ENCODE data around the gene CLEC1A. TPM values are rescaled to one million over a fixed set of nuclear protein-coding genes. Genes with fewer than 3 reads are reported as not detected.

The CLEC1A gene
- total RNA-seq, 1 donor from 2014 or later: 0.04 TPM

GRCh38 chr12:10067264-10067663, 31.5 kb downstream of the CLEC1A start:
- DNase-seq (ENCODE audit: low read depth): no peak
- Histone ChIP-seq H3K27me3 (ENCODE audit: control insufficient read depth, insufficient read depth, low read length) (no peaks in the 10 kb centered on the region), H3K36me3 (ENCODE audit: control insufficient read depth, insufficient read depth, low read length) (no peaks in the 10 kb centered on the region), H3K4me3 (ENCODE audit: low read depth, low read length) (no peak overlapping the region)
- TF ChIP-seq, protein P1, sequence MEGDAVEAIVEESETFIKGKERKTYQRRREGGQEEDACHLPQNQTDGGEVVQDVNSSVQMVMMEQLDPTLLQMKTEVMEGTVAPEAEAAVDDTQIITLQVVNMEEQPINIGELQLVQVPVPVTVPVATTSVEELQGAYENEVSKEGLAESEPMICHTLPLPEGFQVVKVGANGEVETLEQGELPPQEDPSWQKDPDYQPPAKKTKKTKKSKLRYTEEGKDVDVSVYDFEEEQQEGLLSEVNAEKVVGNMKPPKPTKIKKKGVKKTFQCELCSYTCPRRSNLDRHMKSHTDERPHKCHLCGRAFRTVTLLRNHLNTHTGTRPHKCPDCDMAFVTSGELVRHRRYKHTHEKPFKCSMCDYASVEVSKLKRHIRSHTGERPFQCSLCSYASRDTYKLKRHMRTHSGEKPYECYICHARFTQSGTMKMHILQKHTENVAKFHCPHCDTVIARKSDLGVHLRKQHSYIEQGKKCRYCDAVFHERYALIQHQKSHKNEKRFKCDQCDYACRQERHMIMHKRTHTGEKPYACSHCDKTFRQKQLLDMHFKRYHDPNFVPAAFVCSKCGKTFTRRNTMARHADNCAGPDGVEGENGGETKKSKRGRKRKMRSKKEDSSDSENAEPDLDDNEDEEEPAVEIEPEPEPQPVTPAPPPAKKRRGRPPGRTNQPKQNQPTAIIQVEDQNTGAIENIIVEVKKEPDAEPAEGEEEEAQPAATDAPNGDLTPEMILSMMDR (IDR thresholded peaks at IDR 0.05; ENCODE audit: insufficient read depth, low read length, poor library complexity, severe bottlenecking): no peak

- TF ChIP-seq, protein P1 (IDR thresholded peaks at IDR 0.05; ENCODE audit: insufficient read depth, low read length, poor library complexity, severe bottlenecking): no peak
- DNase-seq (ENCODE audit: low read depth): no peak
- Histone ChIP-seq H3K27me3 (ENCODE audit: control insufficient read depth, insufficient read depth, low read length) (no peaks in the 10 kb centered on the region), H3K36me3 (ENCODE audit: control insufficient read depth, insufficient read depth, low read length) (no peaks in the 10 kb centered on the region), H3K4me3 (ENCODE audit: low read depth, low read length) (no peak overlapping the region)
These were observed 33.5 kb downstream of the CLEC1A start for GRCh38 chr12:10065241-10065640.

GRCh38 chr12:10058387-10058786, 40.4 kb downstream of the CLEC1A start:
- TF ChIP-seq, protein P1 (IDR thresholded peaks at IDR 0.05; ENCODE audit: insufficient read depth, low read length, poor library complexity, severe bottlenecking): no peak
- Histone ChIP-seq H3K36me3 (ENCODE audit: control insufficient read depth, insufficient read depth, low read length) (no peaks in the 10 kb centered on the region), H3K27me3 (ENCODE audit: control insufficient read depth, insufficient read depth, low read length) (no peaks in the 10 kb centered on the region), H3K4me3 (ENCODE audit: low read depth, low read length) (no peak overlapping the region)
- DNase-seq (ENCODE audit: low read depth): no peak

- no peak overlapping the region for H3K4me3 ChIP-seq (ENCODE audit: low read depth, low read length)
- no peak for DNase-seq (ENCODE audit: low read depth)
- no peaks in the 10 kb centered on the region for H3K36me3 ChIP-seq (ENCODE audit: control insufficient read depth, insufficient read depth, low read length)
- H3K27me3 ChIP-seq (ENCODE audit: control insufficient read depth, insufficient read depth, low read length): no peaks in the 10 kb centered on the region
- TF ChIP-seq, protein P1 (IDR thresholded peaks at IDR 0.05; ENCODE audit: insufficient read depth, low read length, poor library complexity, severe bottlenecking): no peak
These were observed 46.4 kb downstream of the CLEC1A start for GRCh38 chr12:10052193-10052913.

GRCh38 chr12:10048526-10048925, 50.3 kb downstream of the CLEC1A start:
- TF ChIP-seq, protein P1 (IDR thresholded peaks at IDR 0.05; ENCODE audit: insufficient read depth, low read length, poor library complexity, severe bottlenecking): no peak

GRCh38 chr12:10042167-10042566, 56.6 kb downstream of the CLEC1A start:
- TF ChIP-seq, protein P1 (IDR thresholded peaks at IDR 0.05; ENCODE audit: insufficient read depth, low read length, poor library complexity, severe bottlenecking): no peak
- Histone ChIP-seq H3K27me3 (ENCODE audit: control insufficient read depth, insufficient read depth, low read length) (no peaks in the 10 kb centered on the region), H3K4me3 (ENCODE audit: low read depth, low read length) (no peak overlapping the region), H3K36me3 (ENCODE audit: control insufficient read depth, insufficient read depth, low read length) (no peaks in the 10 kb centered on the region)
- no peak for DNase-seq (ENCODE audit: low read depth)

More at GRCh38 chr12:10048526-10048925, 50.3 kb downstream of the CLEC1A start:
- no peak for DNase-seq (ENCODE audit: low read depth)
- no peaks in the 10 kb centered on the region for H3K36me3 ChIP-seq (ENCODE audit: control insufficient read depth, insufficient read depth, low read length)
- H3K27me3 ChIP-seq (ENCODE audit: control insufficient read depth, insufficient read depth, low read length): no peaks in the 10 kb centered on the region
- H3K4me3 ChIP-seq (ENCODE audit: low read depth, low read length): no peak overlapping the region

Data from kidney epithelial cell (primary cell).